ENCODE measurements around the gene SDK1.

DNA sequence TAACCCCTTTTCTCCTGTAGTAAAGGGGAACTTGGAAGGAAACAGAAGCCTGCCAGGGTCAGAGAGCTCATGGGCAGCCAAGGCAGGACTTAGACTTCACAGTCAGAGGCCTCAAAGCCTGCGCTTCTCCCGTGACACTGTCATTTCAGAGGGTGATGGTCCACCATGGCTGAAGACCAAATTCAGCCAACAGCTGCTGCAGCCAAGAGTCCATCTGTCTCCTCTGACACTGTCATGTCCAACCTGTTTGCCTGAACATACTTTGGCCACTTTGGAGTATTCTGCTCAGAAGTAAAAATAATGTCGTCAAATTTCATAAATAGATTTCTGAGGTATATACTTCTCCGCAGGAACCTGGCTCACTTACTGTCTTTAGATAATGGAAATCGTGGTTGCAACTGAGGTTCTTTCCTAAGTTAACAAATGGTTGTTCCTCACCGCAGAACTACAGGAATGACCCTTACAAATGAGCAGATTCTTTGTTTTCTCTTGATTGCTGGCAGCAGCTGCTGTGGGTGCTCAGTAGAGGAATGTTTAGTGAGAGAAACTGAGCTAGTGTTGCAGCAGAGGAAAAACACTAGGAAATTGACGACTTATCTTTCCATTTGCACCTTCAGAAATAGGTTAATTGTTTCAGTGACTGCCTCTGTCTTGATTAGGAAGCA, 626.5 kb downstream of the SDK1 start:
- TF ChIP-seq, protein P1, sequence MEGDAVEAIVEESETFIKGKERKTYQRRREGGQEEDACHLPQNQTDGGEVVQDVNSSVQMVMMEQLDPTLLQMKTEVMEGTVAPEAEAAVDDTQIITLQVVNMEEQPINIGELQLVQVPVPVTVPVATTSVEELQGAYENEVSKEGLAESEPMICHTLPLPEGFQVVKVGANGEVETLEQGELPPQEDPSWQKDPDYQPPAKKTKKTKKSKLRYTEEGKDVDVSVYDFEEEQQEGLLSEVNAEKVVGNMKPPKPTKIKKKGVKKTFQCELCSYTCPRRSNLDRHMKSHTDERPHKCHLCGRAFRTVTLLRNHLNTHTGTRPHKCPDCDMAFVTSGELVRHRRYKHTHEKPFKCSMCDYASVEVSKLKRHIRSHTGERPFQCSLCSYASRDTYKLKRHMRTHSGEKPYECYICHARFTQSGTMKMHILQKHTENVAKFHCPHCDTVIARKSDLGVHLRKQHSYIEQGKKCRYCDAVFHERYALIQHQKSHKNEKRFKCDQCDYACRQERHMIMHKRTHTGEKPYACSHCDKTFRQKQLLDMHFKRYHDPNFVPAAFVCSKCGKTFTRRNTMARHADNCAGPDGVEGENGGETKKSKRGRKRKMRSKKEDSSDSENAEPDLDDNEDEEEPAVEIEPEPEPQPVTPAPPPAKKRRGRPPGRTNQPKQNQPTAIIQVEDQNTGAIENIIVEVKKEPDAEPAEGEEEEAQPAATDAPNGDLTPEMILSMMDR (conservative IDR thresholded peaks at IDR 0.05; ENCODE audit: low read length): no peak
- TF ChIP-seq EZH2phosphoT487 (IDR thresholded peaks at IDR 0.05; ENCODE audit: borderline replicate concordance, low read depth, low read length): no peak

All from OCI-LY7 (cell line).